Caco-2 (cell line): ENCODE measurements around the gene FGF8. TPM values are rescaled to one million over a fixed set of nuclear protein-coding genes. Genes with fewer than 3 reads are reported as not detected.

Experiments used
- BruUV-seq: library from RNA; stranded (reverse); fragments of 400-500 nt; replicated peaks from 2 replicates; lab custom pipeline; 2021; lab: Mats Ljungman, UMichigan
- CTCF ChIA-PET: fragments of 300-600 bp; sonication (Branson Sonifier 250); formaldehyde crosslinking; loops from one replicate; lab custom pipeline; 2022; ENCODE audit warnings: antibody characterized with exemption; lab: Charles Lee
- POLR2A ChIA-PET: fragments of 300-600 bp; sonication (Branson Sonifier 250); formaldehyde crosslinking; loops from one replicate; lab custom pipeline; 2022; ENCODE audit warnings: antibody characterized with exemption; lab: Charles Lee
- DNase-seq, 2 experiments: peaks; one replicate each; pipeline versions ENCODE4 v3.0.0 to v3.0.0-alpha.2; 2020 to 2022
- H3K27me3 ChIP-seq: replicated peaks from 2 replicates; pipeline ENCODE4 v1.6.0; 2011; ENCODE audit warnings: low read length; ENCODE audit not compliant: control insufficient read depth, insufficient read depth
- H3K36me3 ChIP-seq: 2 replicates; pipeline ENCODE4 v1.5.1; 2011; ENCODE audit warnings: low read length; ENCODE audit not compliant: control insufficient read depth, insufficient read depth
- H3K4me1 ChIP-seq: fragments of 250-450 bp; sonication (Bioruptor Pico); 2 replicates; pipeline ENCODE4 v1.5.1; 2020; ENCODE audit warnings: mild to moderate bottlenecking
- H3K4me3 ChIP-seq: 2 replicates; pipeline ENCODE4 v1.5.1; 2011; ENCODE audit warnings: low read depth, mild to moderate bottlenecking, control low read depth, low read length
- H3K9me3 ChIP-seq: fragments of 250-450 bp; sonication (Bioruptor Pico); 2 replicates; pipeline ENCODE4 v1.5.1; 2020; ENCODE audit warnings: mild to moderate bottlenecking, moderate library complexity
- H3K27ac Mint-ChIP-seq: one replicate; pipeline ENCODE4 v1.8.0; 2022; ENCODE audit warnings: mixed read lengths; ENCODE audit not compliant: unreplicated experiment
- H3K27me3 Mint-ChIP-seq: one replicate; pipeline ENCODE4 v1.8.0; 2022; ENCODE audit warnings: mixed read lengths; ENCODE audit not compliant: insufficient read depth, unreplicated experiment
- H3K36me3 Mint-ChIP-seq: one replicate; pipeline ENCODE4 v1.8.0; 2022; ENCODE audit warnings: mild to moderate bottlenecking, mixed read lengths; ENCODE audit not compliant: insufficient read depth, unreplicated experiment
- H3K4me1 Mint-ChIP-seq: one replicate; pipeline ENCODE4 v1.8.0; 2022; ENCODE audit warnings: low read depth, mixed read lengths; ENCODE audit not compliant: unreplicated experiment
- H3K4me3 Mint-ChIP-seq: one replicate; pipeline ENCODE4 v1.8.0; 2022; ENCODE audit warnings: mild to moderate bottlenecking, moderate library complexity, mixed read lengths; ENCODE audit not compliant: unreplicated experiment
- H3K9me3 Mint-ChIP-seq: one replicate; pipeline ENCODE4 v1.8.0; 2022; ENCODE audit warnings: mixed read lengths; ENCODE audit not compliant: unreplicated experiment
- CTCF ChIP-seq, 2 experiments: fragments of 200-600 bp in 1 of 2; IDR thresholded peaks; 1 replicate in 1 of 2; 2 replicates in 1 of 2; pipeline versions ENCODE4 v1.5.1 to v1.8.0; 2011 to 2022; ENCODE audit warnings: antibody characterized with exemption in 1 of 2, control low read depth in 1 of 2, inconsistent platforms in 1 of 2, low read depth in 1 of 2, low read length in 1 of 2, mild to moderate bottlenecking in 1 of 2, moderate library complexity in 1 of 2; ENCODE audit not compliant: insufficient read depth in 1 of 2, severe bottlenecking in 1 of 2, unreplicated experiment in 1 of 2
- intact Hi-C: fragments of 100-400 bp; cut with micrococcal nuclease; formaldehyde crosslinking; loops from one replicate; pipeline ENCODE4 v1.10.0; 2022; ENCODE audit not compliant: unreplicated experiment
- total RNA-seq: library from RNA; stranded (reverse); gene quantifications from 2 replicates; pipeline ENCODE4 v1.2.3, GENCODE V29; 2022

The FGF8 gene
- total RNA-seq, 1 experiment from 2014 or later: 0.68 TPM

- Mint-ChIP-seq H3K27me3 (peaks cover 6% of the 10 kb centered on the region), H3K9me3 (no peaks in the 10 kb centered on the region), H3K27ac (no peak overlapping the region), H3K36me3 (no peaks in the 10 kb centered on the region), H3K4me3 (no peak overlapping the region), H3K4me1 (no peaks in the 10 kb centered on the region)
- no TSS peak for BruUV-seq
- DNase-seq: no peak
- Histone ChIP-seq H3K27me3 (0 out of 2 replicates have a peak, but pooled peaks cover 1% of the 10 kb centered on the region), H3K36me3 (no peaks in the 10 kb centered on the region), H3K4me1 (no peaks in the 10 kb centered on the region), H3K9me3 (no peaks in the 10 kb centered on the region), H3K4me3 (no peak overlapping the region)
- ChIA-PET POLR2A (no interaction called here), CTCF (no interaction called here)
- intact Hi-C loops: no loop called here
- no peak for TF ChIP-seq CTCF (IDR thresholded peaks at IDR 0.05; ENCODE audit: insufficient read depth in 1 of 2, low read depth in 1 of 2, low read length in 1 of 2, severe bottlenecking in 1 of 2, unreplicated experiment in 1 of 2)
Observed at GRCh38 chr10:101767600-101767945, 8.3 kb downstream of the FGF8 start.

- POLR2A ChIA-PET: no interaction called here
- Mint-ChIP-seq H3K27ac (no peak overlapping the region), H3K4me3 (no peak overlapping the region), H3K27me3 (peaks cover 6% of the 10 kb centered on the region), H3K36me3 (no peaks in the 10 kb centered on the region), H3K4me1 (no peaks in the 10 kb centered on the region), H3K9me3 (no peaks in the 10 kb centered on the region)
- Histone ChIP-seq H3K27me3 (0 out of 2 replicates have a peak, but pooled peaks cover 1% of the 10 kb centered on the region), H3K9me3 (no peaks in the 10 kb centered on the region), H3K36me3 (no peaks in the 10 kb centered on the region), H3K4me1 (no peaks in the 10 kb centered on the region), H3K4me3 (no peak overlapping the region)
- DNase-seq: peak in 1 of 2 experiments; percentile 22
- no TSS peak for BruUV-seq
- no peak for TF ChIP-seq CTCF (IDR thresholded peaks at IDR 0.05; ENCODE audit: insufficient read depth in 1 of 2, low read depth in 1 of 2, low read length in 1 of 2, severe bottlenecking in 1 of 2, unreplicated experiment in 1 of 2)
- intact Hi-C loops: no loop called here
- CTCF ChIA-PET: interaction anchor here (0.5 kb wide), 1 partner anchor 756 kb away, joined by 3 read pairs; no protein-coding TSS in a partner anchor
Observed at GRCh38 chr10:101766753-101767599, 8.9 kb downstream of the FGF8 start.

GRCh38 chr10:101766306-101766705 lies 9.6 kb downstream of the FGF8 start:
- ChIA-PET POLR2A (no interaction called here), CTCF (interaction anchor here (0.5 kb wide), 1 partner anchor 757 kb away, joined by 3 read pairs; no protein-coding TSS in a partner anchor)
- intact Hi-C loops: no loop called here
- Histone ChIP-seq H3K9me3 (no peaks in the 10 kb centered on the region), H3K4me3 (no peak overlapping the region), H3K36me3 (no peaks in the 10 kb centered on the region), H3K27me3 (0 out of 2 replicates have a peak, but pooled peaks cover 1% of the 10 kb centered on the region), H3K4me1 (no peaks in the 10 kb centered on the region)
- H3K4me1 Mint-ChIP-seq: no peaks in the 10 kb centered on the region
- no peak overlapping the region for H3K4me3 Mint-ChIP-seq
- no peaks in the 10 kb centered on the region for H3K36me3 Mint-ChIP-seq
- no peaks in the 10 kb centered on the region for H3K9me3 Mint-ChIP-seq
- DNase-seq: no peak
- H3K27ac Mint-ChIP-seq: no peak overlapping the region
- no TSS peak for BruUV-seq
- TF ChIP-seq CTCF (IDR thresholded peaks at IDR 0.05; ENCODE audit: insufficient read depth in 1 of 2, low read depth in 1 of 2, low read length in 1 of 2, severe bottlenecking in 1 of 2, unreplicated experiment in 1 of 2): no peak
- peaks cover 6% of the 10 kb centered on the region for H3K27me3 Mint-ChIP-seq
